SKM-1 (cell line): ENCODE results near the gene EXOSC6.
"Not testable (repeated sequence)": the region's sequence is repeated elsewhere in the genome, so short reads cannot be mapped to it uniquely, and the experiment has no call there.

Experiments used
- DNase-seq: peaks from one replicate; lab custom pipeline; 2025; ENCODE audit not compliant: unreplicated experiment; lab: John Stamatoyannopoulos, UW

Gene EXOSC6

GRCh38 chr16:70251629-70252354 lies at the start of gene EXOSC6:
Gene EXOSC6, minus strand, starts transcription at chr16:70251940. Its CDS starts 40 bp downstream, at chr16:70251900.
- DNase-seq: peak; percentile 92

GRCh38 chr16:70301121-70301520 lies 49.4 kb upstream of the EXOSC6 start:
- no peak for DNase-seq

GRCh38 chr16:70298988-70299938 lies 47.5 kb upstream of the EXOSC6 start, which contains the start of gene DDX19B:
Gene DDX19B, plus strand, starts transcription at chr16:70299186. Its CDS starts 112 bp downstream, at chr16:70299298.
- no peak for DNase-seq

GRCh38 chr16:70295634-70296033 lies 43.9 kb upstream of the EXOSC6 start:
- no peak for DNase-seq

- no peak for DNase-seq
These were observed 42.8 kb upstream of the EXOSC6 start for GRCh38 chr16:70294385-70295025.

DNA sequence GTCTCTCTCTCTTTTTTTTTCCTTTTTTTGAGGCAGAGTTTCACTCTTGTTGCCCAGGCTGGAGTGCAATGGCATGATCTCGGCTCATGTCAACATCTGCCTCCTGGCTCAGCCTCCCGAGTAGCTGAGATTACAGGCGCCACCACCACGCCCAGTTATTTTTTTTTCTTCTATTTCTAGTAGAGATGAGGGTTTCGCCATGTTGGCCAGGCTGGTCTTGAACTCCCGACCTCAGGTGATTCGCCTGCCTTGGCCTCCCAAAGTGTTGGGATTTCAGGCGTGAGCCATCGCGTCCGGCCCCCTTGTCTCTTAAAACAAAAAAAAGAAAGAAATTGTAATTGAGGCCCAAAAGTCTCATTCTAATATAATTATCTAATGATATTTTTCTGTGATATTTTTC lies 40.4 kb upstream of the EXOSC6 start:
- DNase-seq: not testable (repeated sequence)

DNA sequence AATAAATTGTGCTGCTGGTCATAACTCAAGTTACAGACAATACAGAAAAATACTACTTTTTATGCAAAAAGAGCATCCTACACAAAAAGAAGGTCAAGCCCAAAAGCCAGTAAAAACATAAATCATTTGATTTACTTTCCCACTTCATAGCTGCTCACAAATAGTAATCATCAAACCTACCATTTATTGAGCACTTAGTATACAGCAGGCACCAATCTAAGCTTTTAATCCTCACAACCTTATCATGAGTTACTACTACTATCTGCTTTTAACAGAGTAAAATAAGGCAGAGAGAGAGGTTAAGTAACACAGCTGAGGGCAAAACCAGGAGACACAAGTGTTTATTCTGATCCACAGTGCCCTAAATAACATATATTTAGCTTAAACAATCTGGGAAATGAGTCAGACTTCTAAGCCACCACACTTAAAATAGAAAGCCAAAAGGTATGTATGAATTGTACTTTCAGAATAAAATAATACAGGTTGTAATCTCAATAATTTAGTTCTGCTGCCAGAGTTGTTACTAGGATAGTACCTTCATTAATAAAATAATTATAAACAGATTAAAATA lies 39.3 kb upstream of the EXOSC6 start:
- no peak for DNase-seq

- DNase-seq: peak; percentile 95
These were observed 37.7 kb upstream of the EXOSC6 start, which contains the start of gene AARS1 for GRCh38 chr16:70289229-70290094. Gene AARS1, minus strand, starts transcription at chr16:70289506. Its CDS starts 6,743 bp downstream, at chr16:70282763.

DNA sequence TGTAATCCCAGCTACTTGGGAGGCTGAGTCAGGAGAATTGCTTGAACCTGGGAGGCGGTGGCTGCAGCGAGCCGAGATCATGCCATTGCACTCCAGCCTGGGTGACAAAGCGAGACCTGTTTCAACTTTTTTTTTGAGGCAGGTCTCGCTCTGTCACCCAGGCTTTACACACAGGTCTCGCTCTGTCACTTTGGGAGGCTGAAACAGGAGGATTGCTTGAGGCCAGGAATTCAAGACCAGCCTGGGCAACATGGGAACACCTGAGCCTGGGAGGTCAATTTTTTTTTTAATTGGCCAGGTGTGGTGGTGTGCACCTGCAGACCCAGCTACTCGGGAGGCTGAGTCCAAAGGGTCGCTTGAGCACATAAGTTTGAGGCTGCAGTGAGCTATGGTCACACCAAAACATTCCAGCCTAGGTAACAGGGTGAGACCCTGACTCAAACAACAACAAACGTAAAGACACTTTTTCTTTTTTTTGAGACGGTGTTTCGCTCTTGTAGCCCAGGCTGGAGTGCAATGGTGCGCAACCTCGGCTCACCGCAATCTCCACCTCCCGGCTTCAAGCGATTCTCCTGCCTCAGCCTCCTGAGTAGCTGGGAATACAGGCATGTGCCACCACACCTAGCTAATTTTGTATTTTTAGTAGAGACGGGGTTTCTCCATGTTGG lies 35.7 kb upstream of the EXOSC6 start:
- DNase-seq: not testable (repeated sequence)

DNA sequence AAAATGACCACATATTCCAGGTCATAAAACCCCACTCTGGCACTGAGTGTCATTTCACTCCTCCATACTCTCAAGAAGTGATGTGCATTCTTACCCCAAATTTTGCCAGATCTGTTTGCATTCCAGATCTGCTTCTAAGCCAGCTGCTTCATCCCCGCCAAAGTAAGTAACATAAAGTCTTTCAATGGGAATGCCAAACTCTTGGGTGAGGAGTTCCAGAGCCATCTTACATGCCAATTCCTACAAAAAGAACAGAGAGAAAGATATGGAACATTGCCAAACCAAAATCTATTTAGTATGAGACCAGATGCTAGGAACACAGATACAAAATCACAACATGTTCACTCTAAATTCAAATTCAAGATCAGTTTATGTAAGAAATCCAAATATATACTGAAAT lies 24.7 kb upstream of the EXOSC6 start:
- no peak for DNase-seq

DNA sequence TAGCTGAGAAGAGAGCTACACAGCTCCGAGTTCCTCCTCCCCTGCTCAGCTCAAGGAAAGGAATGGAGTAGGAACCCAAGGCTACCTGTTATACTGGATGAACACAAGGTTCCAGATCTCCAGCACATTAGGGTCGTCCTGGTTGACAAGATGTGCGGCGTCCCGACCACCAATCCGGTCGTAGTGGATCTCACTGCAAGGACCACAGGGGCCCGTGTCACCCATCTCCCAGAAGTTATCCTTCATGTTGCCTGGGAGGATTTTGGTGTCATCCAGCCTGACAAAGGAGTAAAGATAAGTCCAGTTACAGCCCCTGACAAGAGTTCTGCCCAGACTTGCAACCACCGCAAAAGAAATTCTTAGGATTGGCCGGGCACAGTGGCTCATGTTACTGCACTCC lies 20.0 kb upstream of the EXOSC6 start:
- no peak for DNase-seq

GRCh38 chr16:70270176-70270575 lies 18.4 kb upstream of the EXOSC6 start:
- no peak for DNase-seq

DNA sequence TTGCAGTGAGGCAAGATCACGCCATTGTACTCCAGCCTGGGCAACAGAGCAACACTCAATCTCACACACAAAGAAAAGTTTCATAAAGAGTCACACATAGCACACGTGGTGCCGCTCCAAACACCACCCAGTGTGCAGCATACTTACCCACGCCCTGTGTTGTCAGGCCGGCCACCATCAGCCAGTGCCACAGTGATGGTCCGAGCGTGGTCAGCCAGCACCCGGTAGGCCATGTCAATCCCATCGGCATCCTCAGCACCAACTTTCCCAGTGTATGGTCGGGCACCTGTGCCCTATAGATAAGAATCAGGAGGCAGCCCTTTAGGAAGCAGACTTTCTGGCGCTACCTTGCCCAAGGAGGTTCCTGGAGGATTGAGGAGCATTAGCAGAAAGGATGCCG lies 17.7 kb upstream of the EXOSC6 start:
- no peak for DNase-seq

DNA sequence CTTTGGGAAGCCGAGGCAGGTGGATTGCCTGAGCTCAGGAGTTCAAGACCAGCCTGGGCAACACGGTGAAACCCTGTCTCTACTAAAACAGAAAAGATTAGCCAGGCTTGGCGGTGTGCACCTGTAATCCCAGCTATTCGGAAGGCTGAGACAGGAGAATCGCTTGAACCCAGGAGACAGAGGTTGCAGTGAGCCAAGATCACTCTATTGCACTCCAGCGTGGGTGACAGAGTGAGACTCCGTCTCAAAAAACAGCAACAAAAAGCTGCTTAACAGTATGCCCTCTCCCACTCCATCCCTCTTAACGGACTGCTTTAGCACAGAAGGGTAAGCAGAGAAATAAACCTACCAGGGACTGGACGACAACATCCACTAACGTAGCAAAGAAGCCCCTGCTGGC lies 16.2 kb upstream of the EXOSC6 start:
- DNase-seq: not testable (repeated sequence)

DNA sequence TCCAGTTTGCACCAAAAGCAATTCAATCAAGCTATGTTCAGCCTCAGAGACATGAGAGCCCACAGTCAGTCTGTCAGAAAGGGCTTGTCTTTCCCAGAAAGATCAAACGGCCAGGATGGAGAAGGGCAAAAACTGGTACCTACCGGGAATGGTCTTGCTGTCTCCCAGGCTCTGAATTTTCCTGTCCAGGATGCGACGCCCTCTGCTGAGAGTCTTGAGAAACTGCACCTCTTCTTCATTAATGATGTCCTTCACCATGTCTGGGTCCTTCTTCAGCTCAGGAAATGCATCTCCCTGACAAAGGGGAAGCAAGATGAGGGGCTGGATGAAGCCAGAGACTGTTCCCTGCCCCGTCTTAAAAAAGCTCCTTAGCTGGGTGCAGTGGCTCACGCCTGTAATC lies 15.8 kb upstream of the EXOSC6 start:
- peak; percentile 44 for DNase-seq

GRCh38 chr16:70259903-70260302 lies 8.2 kb upstream of the EXOSC6 start:
- DNase-seq: not testable (repeated sequence)

DNA sequence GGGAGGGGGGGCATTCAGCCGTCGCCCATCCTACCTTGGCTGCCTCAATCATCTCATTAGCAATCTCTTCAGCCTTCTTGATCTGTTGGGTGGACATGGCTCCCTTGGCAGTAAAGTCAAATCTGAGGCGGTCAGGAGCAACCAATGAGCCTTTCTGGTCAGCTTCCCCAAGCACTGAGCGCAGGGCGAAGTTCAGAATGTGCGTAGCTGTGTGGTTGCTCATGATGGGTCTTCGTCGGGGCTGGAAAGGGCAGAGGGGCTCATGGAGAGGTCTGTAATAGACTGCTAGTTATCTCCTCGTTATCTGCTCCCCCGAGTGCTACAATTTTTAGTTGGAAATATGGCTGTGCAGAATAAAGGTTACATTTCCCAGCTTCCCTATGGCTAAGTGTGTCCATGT lies 7.2 kb upstream of the EXOSC6 start:
- DNase-seq: no peak

DNA sequence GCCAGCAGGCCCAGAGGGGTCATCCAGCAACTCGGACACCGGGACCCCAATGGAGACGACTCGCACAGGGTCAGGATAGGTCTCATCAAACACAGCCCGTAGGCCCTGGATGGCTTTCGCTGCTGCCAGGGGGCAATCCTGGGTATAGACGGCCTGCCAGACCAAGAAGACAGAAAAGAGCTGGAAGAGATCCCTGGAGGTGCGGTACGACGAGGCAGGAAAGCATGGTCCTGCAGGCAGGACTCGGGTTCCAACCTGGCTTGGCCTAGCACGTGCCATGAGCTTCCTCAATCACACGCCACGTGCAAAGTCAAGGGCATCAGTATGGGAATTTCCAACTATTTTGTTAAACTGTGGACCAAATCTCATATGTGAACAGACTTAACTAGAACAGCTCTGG lies 6.3 kb upstream of the EXOSC6 start:
- no peak for DNase-seq

GRCh38 chr16:70257391-70257790 lies 5.7 kb upstream of the EXOSC6 start:
- no peak for DNase-seq
